ENCODE data around the gene XPNPEP3. TPM values are rescaled to one million over a fixed set of nuclear protein-coding genes. Genes with fewer than 3 reads are reported as not detected.
A peak's percentile ranks its signal among the peaks of the same experiment; 100 is the strongest.
"Not testable (repeated sequence)": the region's sequence is repeated elsewhere in the genome, so short reads cannot be mapped to it uniquely, and the experiment has no call there.

The XPNPEP3 gene
- total RNA-seq, 3 donors from 2014 or later, result 9.8 to 21.7 (median 14.6) TPM

DNA sequence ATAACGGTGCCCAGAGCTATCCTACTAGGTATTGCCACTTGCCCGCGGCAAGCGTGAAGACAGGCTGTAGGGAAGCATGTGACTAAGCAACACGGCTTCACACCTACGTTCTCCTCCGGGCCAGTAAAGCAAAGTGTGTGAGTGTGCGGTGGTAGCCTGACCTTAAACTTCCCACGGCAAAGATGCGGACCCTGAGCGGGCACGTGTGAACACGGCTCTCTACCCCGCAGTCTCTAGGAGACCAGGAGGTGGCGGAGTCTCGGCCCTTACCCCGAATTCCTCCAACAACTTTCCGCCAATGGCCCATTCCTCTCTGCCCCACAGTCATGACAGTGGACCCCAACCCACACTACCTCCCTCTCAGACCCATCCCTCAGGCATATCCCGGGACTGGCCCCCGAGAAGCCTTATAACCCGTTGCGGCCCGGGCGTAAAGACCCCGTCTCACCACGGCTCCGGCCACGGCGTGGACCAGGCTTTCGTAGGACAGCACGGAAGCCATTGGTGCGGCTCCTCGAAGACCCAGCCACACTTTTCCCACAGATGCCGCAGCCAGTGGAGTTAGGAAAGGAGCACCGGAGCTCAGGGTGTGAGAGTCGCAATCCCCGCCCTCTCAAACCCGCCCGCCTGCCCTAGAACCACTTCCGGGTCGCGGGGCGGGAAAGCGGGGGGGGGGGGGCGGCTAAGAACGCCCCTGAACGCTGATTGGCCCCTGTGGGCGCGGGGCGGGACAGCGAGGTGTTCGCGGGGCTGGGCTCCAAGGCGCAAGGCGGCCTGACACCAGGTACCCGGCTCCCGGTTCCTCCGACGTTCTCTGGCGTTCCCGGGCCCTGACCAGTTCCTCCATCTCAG lies 38.0 kb upstream of the XPNPEP3 start, which contains the start of gene SLC25A17:
Gene SLC25A17, minus strand, starts transcription at position 600 of the 852 bp plus-strand sequence. Its CDS starts 98 bp downstream, at position 502.
- ATAC-seq, result peak; percentile 98
- peak; percentile 91 to 95 (median 93) for DNase-seq
- Histone ChIP-seq H3K4me3 (peak within 1 kb of the TSS; percentile 83), H3K9me3 (no peaks in the 10 kb centered on the region), H3K36me3 (ENCODE audit: low read depth) (no peaks in the 10 kb centered on the region), H3K4me1 (ENCODE audit: low read depth) (peaks cover 14% of the 10 kb centered on the region)
- intact Hi-C loops (cut with DNase I, micrococcal nuclease), result no loop called here
- TF ChIP-seq, protein P1, sequence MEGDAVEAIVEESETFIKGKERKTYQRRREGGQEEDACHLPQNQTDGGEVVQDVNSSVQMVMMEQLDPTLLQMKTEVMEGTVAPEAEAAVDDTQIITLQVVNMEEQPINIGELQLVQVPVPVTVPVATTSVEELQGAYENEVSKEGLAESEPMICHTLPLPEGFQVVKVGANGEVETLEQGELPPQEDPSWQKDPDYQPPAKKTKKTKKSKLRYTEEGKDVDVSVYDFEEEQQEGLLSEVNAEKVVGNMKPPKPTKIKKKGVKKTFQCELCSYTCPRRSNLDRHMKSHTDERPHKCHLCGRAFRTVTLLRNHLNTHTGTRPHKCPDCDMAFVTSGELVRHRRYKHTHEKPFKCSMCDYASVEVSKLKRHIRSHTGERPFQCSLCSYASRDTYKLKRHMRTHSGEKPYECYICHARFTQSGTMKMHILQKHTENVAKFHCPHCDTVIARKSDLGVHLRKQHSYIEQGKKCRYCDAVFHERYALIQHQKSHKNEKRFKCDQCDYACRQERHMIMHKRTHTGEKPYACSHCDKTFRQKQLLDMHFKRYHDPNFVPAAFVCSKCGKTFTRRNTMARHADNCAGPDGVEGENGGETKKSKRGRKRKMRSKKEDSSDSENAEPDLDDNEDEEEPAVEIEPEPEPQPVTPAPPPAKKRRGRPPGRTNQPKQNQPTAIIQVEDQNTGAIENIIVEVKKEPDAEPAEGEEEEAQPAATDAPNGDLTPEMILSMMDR (IDR thresholded peaks at IDR 0.05), result peak; percentile 9

DNA sequence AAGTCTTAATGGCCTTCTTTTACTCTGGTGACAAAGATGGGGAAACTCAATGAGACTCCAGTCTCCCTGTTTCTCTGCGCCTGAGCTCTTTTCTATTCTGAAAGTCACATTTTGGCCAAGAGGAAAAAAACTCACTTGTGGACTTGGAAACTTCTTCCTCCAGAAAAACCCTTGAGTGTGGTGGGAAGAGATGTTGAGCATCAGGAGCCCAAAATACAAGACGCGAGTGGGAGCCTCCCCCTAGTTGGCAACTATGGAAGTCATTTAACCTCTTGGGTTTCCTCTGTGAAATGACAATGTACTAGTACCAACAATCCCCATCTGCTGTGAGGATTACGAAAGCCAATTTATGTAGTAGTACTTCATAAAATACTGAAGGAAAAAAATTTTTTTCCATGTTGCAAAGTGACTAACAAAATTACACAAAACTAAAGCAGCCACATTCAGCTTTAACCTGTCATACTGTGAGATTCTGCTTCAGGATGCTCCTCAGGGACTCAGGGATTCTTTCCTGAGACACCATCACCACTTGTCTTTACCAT lies 37.3 kb upstream of the XPNPEP3 start:
- Histone ChIP-seq H3K4me3 (no peak overlapping the region), H3K9me3 (no peaks in the 10 kb centered on the region), H3K4me1 (ENCODE audit: low read depth) (peaks cover 14% of the 10 kb centered on the region), H3K36me3 (ENCODE audit: low read depth) (no peaks in the 10 kb centered on the region)
- DNase-seq (no peak), ATAC-seq (peak; percentile 27)
- TF ChIP-seq, protein P1 (IDR thresholded peaks at IDR 0.05), result no peak
- intact Hi-C loops (cut with DNase I, micrococcal nuclease), result no loop called here

DNA sequence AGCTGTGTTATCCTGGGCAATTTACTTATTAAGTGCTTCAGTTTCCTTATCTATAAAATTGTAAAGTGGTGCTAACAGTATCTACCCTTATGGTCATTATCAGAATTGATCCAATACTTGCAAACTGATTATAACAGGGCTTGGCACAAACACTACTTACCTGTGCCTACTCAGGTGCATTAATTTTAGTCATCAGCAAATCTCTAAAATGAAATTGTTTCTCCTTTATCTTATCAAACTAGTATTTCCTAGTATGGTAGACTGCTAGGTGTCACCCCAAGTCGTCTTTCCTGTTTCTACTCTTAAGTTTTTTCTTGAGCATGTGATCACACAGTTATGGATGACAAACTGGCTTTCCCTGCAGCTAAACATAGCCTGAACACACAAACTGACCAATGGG lies 33.5 kb upstream of the XPNPEP3 start:
- no peak overlapping the region for H3K4me3 ChIP-seq
- TF ChIP-seq, protein P1 (IDR thresholded peaks at IDR 0.05), result no peak
- DNase-seq (no peak), ATAC-seq (no peak)
- H3K36me3 ChIP-seq (ENCODE audit: low read depth), result no peaks in the 10 kb centered on the region
- peaks cover 6% of the 10 kb centered on the region for H3K4me1 ChIP-seq (ENCODE audit: low read depth)
- H3K9me3 ChIP-seq, result no peaks in the 10 kb centered on the region
- intact Hi-C loops (cut with DNase I, micrococcal nuclease), result no loop called here

DNA sequence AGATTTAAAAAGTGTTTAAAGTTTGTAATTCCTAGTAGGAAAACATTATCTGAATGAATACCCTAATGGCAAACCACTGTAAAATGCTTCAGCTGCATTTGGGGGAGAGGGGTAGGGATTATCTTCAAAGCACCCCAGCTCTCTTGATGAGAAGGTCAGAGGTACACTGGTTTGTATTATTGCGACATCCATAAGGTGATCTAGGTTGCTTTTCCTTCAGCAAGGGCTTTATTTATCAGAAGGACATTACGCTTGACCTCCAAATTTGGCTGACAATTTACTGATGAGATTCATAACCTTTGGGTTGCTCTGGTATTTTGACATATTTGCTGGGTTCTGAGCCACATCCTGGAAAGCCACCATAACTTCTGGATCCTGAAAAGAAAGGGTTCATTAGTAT lies 30.7 kb upstream of the XPNPEP3 start:
- H3K36me3 ChIP-seq (ENCODE audit: low read depth); DNase-seq; intact Hi-C loops (cut with DNase I, micrococcal nuclease); H3K9me3 ChIP-seq; H3K4me3 ChIP-seq; ATAC-seq; H3K4me1 ChIP-seq (ENCODE audit: low read depth): not testable (repeated sequence)

DNA sequence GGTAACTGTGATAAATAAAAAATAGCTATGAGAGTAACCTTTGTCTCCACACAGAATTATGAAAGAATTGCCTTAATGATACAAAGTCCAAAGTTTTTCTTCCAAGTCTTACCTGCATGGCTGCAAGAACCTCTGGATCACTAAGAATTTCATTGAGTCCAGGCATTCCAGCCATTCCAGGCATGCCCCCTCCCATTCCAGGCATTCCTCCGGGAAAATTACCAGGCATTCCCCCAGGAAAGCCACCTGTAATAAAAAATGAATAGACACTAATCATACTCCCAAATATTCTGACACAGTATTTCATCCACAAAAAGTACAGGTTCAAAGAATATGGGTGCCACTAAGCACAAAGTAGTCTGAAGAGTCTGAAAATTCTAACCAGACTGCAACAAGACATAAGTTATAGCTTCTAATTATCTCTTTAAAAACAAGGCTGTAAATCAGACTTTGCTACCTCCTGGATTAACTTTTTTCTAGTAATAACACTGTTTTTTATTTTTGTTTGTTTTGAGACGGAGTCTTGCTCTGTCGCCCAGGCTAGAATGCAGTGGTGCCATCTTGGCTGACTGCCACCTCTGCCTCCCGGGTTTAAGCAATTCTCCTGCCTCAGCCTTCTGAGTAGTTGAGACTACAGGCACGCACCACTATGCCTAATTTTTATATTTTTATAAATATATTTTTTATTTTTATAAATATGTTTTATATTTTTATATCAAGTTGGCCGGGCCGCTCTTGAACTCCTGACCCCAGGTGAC lies 29.8 kb upstream of the XPNPEP3 start:
- TF ChIP-seq, protein P1 (IDR thresholded peaks at IDR 0.05), result no peak
- no peaks in the 10 kb centered on the region for H3K9me3 ChIP-seq
- intact Hi-C loops (cut with DNase I, micrococcal nuclease), result no loop called here
- DNase-seq (no peak), ATAC-seq (no peak)
- H3K4me3 ChIP-seq, result no peak overlapping the region
- H3K36me3 ChIP-seq (ENCODE audit: low read depth), result peaks cover 6% of the 10 kb centered on the region
- H3K4me1 ChIP-seq (ENCODE audit: low read depth), result no peaks in the 10 kb centered on the region
